ENCODE measurements around the gene SORCS1.
A peak's percentile ranks its signal among the peaks of the same experiment; 100 is the strongest.

Gene SORCS1

DNA sequence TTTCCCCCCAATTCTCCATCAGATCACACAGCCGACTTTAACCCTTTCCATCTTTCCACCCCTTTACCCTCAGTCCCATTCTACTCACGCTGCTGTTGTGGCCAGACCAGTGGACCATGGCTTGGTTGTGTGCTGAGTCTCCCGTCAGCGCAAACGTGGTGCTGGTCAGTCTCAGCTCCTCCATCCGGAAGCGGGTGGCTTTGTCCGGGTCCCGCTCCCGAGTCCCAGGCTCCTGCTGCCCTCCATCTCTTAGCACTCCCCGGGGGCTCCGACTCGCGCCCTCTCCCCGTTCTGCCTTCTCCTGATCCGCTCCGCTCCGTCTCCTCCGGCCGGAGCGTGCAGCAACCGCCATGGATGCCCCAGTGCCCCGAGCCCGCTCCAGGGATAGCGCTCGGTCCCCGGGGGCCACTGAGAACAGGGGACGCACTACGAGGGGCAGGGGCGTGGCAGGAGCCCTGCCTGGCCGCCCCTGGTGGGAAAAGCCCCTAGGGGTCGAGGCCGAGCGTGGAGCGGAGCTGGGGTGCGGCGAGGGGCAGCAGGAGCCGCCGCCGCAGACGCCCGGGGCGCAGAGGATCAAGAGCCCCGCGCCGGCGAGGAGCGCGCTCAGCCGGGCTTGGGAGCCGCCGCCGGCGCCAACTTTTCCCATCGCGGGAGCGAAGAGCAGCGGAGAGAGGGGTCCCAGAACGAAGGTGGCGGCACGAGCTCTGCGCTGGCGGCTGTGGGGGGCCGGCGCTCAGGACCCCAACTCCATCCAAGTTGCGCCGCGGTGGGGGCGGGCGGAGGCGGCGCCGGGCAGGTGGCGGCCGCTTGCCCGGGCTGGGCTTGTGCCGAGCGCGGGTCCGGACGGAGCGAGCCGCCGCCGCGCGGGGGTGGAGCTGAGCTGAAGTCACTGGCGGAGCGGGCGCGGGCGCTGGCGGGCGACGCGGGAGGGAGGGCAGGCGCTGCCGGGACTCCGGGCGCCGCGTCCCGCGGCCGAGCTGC, at the start of gene SORCS1:
TSS of gene SORCS1 (minus strand) at position 826 of the 981 bp plus-strand sequence.
- DNase-seq = peak in 13 of 56 donors; percentile 9 to 46 (median 17)

- no peak for DNase-seq
Measured at GRCh38 chr10:107214261-107214660, 49.8 kb upstream of the SORCS1 start.

GRCh38 chr10:107213861-107214260, 49.4 kb upstream of the SORCS1 start:
- DNase-seq = no peak

DNA sequence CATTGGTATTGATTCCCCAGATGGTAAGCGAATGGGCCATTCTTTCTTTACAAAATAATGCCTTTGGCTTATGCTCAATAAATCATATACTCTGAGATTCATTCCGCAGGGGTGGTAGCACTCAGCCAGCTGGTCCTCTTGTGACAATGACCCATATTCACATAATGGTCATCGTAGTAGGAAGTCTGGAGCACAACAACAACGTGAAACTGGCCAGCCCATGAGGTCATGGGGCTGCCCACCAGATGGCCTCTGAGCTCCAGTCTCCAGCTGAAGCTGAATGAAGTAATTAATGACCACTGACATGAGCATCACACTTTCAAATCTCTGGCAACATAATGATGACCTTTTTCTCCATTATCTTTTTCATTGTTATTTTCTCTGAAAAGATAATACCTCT, 42.3 kb upstream of the SORCS1 start:
- DNase-seq = peak in 14 of 56 donors; percentile 0 to 29 (median 6)

GRCh38 chr10:107169516-107169915, 5.0 kb upstream of the SORCS1 start:
- DNase-seq = no peak

DNA sequence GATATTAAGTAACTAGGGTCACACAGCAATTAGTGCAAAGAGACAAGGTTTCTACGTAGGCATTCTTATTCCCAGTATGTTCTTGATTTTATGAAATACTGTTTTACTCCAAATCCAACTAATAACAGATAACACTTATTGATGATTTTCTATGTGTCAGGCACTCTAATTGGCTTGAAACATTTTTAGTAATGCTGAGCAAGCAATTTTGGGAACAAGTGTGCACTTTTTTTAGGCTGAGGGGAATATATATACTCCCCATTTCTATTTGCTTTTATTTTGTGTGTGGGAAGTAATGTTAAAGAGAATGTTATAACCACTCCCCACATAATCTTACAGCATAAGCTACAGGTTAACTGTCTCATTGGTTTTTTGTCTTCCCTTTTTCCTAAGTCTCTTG, 4.2 kb upstream of the SORCS1 start:
- no peak for DNase-seq

DNA sequence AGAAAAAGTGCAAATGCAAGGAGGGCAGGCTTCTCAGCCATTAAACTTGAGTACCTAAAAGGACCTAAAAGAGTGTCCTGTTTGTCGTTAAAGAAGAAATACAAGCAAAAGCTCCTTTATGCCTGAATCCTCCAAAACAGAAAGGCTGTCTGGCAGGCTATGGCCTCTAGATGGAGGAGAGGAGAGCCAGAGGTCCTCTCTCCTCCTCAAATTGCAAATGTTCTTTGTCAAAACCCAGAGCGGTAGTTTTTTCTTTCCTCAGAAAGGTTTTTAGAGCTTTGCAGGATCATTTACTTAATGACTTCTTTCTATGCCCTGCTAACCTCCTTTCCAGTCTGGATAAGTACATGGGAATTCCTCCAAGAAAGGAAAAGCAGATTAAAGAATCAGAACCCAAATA, 1.9 kb upstream of the SORCS1 start:
- no peak for DNase-seq

DNA sequence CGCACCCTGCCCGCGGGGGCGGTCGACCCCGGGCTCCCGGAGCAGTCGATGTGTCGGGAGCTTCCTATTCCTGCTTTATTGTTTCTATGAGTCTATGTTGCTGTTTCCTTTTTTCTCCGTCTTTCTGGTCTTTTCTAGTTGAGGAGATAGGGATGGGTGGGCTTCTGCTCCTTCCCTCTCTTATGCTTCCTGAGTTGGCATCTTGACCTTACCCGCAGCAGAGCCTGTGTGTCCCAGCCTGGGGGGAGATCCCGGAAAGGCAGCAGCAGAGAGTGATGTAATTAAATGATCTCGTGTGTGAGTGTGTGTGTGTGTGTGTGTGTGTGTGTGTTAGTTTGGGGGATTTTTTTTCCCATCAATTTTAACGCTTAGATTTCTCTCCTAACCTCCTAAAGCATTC, 486 bp upstream of the SORCS1 start:
- DNase-seq = no peak

- DNase-seq = peak in 3 of 56 donors; percentile 1 to 26 (median 4)
Measured at GRCh38 chr10:107163076-107163855, 1.2 kb downstream of the SORCS1 start.

DNA sequence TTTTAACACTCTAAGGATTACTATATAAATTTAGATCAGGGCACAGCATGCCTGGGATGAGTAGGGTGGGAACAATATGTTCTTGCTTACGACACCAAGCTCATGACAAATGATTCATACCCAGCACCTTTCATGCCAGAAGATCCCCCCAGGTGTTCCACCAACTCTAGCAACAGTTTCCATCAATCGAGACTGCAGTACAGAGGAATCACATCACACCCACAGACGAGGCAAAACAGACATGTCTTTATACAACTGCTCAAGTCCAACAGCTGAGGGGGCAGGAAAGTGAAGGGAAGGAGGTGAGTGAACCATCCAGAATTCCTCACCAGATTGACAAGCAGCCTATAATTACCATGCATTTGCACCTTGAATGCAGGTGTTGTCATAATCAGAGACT, 3.6 kb downstream of the SORCS1 start:
- peak in 4 of 56 donors; percentile 3 to 14 (median 6) for DNase-seq

GRCh38 chr10:107159871-107160270, 4.6 kb downstream of the SORCS1 start:
- no peak for DNase-seq

DNA sequence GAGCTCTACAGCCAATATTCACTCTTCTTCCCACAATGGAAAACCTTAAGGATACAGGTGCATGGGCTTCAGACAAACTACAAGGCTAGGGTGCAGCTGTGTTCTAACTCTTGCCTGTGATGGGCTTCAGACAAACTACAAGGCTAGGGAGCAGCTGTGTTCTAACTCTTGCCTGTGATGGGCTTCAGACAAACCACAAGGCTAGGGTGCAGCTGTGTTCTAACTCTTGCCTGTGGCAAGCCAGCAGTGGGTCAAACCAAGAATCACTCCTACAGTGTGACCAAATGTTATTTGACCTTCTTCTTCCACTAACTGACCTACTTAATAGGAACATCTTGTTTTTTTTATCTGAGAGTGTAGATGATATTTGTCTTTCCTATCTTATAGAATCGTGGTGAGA, 7.4 kb downstream of the SORCS1 start:
- no peak for DNase-seq

GRCh38 chr10:107152087-107152486, 12.4 kb downstream of the SORCS1 start:
- DNase-seq = no peak

- DNase-seq = no peak
Measured at GRCh38 chr10:107148906-107149305, 15.6 kb downstream of the SORCS1 start.

GRCh38 chr10:107144490-107144889, 20.0 kb downstream of the SORCS1 start:
- peak in 1 of 56 donors; percentile 3 for DNase-seq

DNA sequence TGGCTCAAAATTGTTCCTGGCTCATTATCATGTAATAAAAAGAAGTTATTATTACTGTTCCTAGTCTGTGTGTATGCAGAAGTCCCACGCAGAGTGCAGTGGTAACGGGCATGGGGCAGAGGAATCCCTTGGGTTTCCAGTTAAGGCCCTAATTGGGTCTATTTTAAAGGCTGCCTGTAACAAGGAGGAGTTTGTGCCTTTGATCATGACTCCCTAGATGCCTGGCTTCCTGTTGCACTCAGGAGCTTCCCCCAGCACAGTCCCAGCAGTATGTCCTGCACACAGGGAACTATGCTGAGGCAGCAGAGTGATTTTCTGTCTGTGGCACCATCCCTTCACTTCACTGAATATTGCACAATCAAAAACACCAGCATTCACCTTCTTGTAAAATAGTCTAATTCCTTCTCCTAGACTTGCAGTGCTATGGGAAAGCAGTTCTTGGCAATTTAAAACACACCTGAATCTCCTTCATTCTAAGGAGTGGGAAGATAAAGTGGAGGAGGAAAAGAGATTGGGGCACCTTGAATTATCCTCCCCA, 22.9 kb downstream of the SORCS1 start:
- DNase-seq = no peak

- no peak for DNase-seq
Measured at GRCh38 chr10:107139237-107139636, 25.3 kb downstream of the SORCS1 start.

DNA sequence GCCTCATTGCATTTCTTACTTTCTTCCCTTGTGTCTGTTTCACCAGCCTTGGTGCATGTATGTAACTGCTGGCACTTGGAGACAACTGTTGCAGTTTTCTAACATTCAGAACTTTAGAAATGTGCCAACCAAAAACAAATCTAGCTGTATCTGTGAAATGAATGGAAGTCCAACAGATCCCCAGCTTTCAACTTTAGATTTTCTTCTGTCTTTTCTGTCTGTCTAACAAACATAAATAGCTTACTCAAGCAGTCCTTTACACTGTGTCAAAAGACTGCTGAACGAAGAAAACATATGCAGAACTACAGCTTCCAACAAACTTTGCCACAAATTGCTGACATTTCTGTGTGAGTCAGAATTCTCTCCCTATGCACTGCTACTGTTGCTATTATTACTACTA, 30.9 kb downstream of the SORCS1 start:
- no peak for DNase-seq

DNA sequence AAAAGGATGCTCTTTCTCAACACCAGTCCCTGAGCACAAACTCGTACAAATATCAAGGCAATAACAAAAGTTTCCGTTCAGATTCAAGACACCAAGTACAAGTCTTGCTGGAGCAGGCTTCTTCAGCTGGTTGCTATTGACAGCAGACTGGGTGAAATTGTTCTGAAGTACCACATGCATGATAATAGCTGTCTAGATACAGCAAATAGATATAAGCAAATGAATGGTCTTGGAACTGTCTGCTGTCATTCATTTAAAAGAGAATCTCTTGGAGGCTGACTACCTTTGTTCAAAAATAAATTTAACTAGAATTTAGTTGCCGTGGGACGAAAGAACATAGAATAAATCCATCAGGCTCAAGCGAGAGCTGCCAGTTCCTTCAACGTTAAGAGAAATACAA, 35.5 kb downstream of the SORCS1 start:
- DNase-seq = no peak

GRCh38 chr10:107126512-107127065, 37.9 kb downstream of the SORCS1 start:
- no peak for DNase-seq

- DNase-seq = no peak
Measured at GRCh38 chr10:107122703-107123102, 41.8 kb downstream of the SORCS1 start.

GRCh38 chr10:107118866-107119265, 45.6 kb downstream of the SORCS1 start:
- no peak for DNase-seq

Measured in amygdala (tissue), 56 donors.